Activated CD4-positive, alpha-beta T cell treated with anti-CD3 and anti-CD28 coated beads, Interleukin-2, amount 50 U/mL, for 48 hours (primary cell): ENCODE measurements around the gene WDR37.
A peak's percentile ranks its signal among the peaks of the same experiment; 100 is the strongest.

Source experiments
- DNase-seq, 2 experiments: peaks; one replicate each; pipeline ENCODE4 v3.0.0-alpha.2; 2020

WDR37 gene

GRCh38 chr10:1130995-1131790 lies 75.0 kb downstream of the WDR37 start:
- DNase-seq = no peak

GRCh38 chr10:1132584-1132983 lies 76.4 kb downstream of the WDR37 start:
- no peak for DNase-seq

- no peak for DNase-seq
These were observed 77.4 kb downstream of the WDR37 start for GRCh38 chr10:1133495-1134045.

GRCh38 chr10:1134156-1134555 lies 78.0 kb downstream of the WDR37 start:
- DNase-seq = no peak

GRCh38 chr10:1136268-1136667 lies 80.1 kb downstream of the WDR37 start:
- DNase-seq = no peak

- no peak for DNase-seq
These were observed 81.4 kb downstream of the WDR37 start for GRCh38 chr10:1137499-1138163.

GRCh38 chr10:1138529-1138928 lies 82.3 kb downstream of the WDR37 start:
- DNase-seq = no peak

- DNase-seq = no peak
These were observed 85.1 kb downstream of the WDR37 start for GRCh38 chr10:1141261-1141660.

GRCh38 chr10:1141701-1142100 lies 85.5 kb downstream of the WDR37 start:
- DNase-seq = no peak

- DNase-seq = peak; percentile 9 to 17
These were observed 86.4 kb downstream of the WDR37 start for GRCh38 chr10:1142596-1142995.

GRCh38 chr10:1147810-1148209 lies 91.6 kb downstream of the WDR37 start:
- no peak for DNase-seq

- DNase-seq = no peak
These were observed 92.8 kb downstream of the WDR37 start for GRCh38 chr10:1148855-1149605.

GRCh38 chr10:1149793-1150637 lies 93.8 kb downstream of the WDR37 start:
- peak; percentile 6 to 13 for DNase-seq

GRCh38 chr10:1150638-1150955 lies 94.4 kb downstream of the WDR37 start:
- no peak for DNase-seq

- DNase-seq = no peak
These were observed 95.2 kb downstream of the WDR37 start for GRCh38 chr10:1151076-1152033.

GRCh38 chr10:1152386-1153250 lies 96.4 kb downstream of the WDR37 start:
- DNase-seq = no peak

GRCh38 chr10:1153251-1153763 lies 97.1 kb downstream of the WDR37 start:
- DNase-seq = no peak

- DNase-seq = no peak
These were observed 97.7 kb downstream of the WDR37 start for GRCh38 chr10:1153805-1154351.

- no peak for DNase-seq
These were observed 98.5 kb downstream of the WDR37 start for GRCh38 chr10:1154531-1155295.
